SH-SY5Y (cell line): Measurements from ENCODE around the gene PC.

Experiments
- GATA2 ChIP-seq: IDR thresholded peaks from 2 replicates; pipeline ENCODE4 v1.6.1; 2011; ENCODE audit warnings: mild to moderate bottlenecking, low read depth, low read length
- GATA3 ChIP-seq: IDR thresholded peaks from 2 replicates; pipeline ENCODE4 v1.6.1; 2011; ENCODE audit warnings: low read depth, mild to moderate bottlenecking, low read length, moderate library complexity

DNA sequence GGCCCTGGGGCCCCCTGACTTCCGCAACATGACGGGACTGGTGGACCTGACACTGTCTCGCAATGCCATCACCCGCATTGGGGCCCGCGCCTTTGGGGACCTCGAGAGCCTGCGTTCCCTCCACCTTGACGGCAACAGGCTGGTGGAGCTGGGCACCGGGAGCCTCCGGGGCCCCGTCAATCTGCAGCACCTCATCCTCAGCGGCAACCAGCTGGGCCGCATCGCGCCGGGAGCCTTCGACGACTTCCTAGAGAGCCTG lies 100.3 kb downstream of the PC start:
- TF ChIP-seq GATA3 (no peak), GATA2 (no peak)
